ENCODE measurements around the gene CCDC77.
A peak's percentile ranks its signal among the peaks of the same experiment; 100 is the strongest.

Gene CCDC77

GRCh38 chr12:454833-455232 lies 53.4 kb downstream of the CCDC77 start:
- no peak for DNase-seq

- no peak for DNase-seq
Measured at GRCh38 chr12:455821-456220, 54.4 kb downstream of the CCDC77 start.

DNA sequence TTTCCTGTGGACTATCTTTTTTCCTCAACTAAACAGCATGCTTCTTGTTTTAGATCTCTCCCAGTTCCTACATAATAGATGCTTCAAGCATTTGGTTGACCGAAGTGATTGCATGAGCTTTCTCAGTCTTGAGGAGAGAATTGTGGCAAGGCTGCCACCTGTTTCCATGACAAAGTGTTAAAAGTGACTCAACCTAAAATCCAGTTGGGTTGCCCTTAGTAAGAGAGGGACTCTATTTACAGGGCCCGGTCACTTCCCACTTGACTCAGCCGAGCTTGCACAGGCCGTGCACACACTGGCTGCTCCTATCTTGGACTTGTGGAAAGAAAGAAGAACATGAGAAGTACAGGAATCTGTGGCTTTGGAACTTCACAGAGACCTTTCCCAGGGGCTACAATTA lies 56.2 kb downstream of the CCDC77 start:
- no peak for DNase-seq

GRCh38 chr12:459050-459429 lies 57.6 kb downstream of the CCDC77 start:
- no peak for DNase-seq

GRCh38 chr12:459430-460258 lies 58.2 kb downstream of the CCDC77 start, which contains the start of gene B4GALNT3:
B4GALNT3 (plus strand) TSS chr12:459939; CDS start chr12:460377, 438 bp downstream.
- peak; percentile 20 to 49 for DNase-seq

- peak in 1 of 2 experiments; percentile 30 for DNase-seq
Measured at GRCh38 chr12:460261-461230, 59.1 kb downstream of the CCDC77 start.

DNA sequence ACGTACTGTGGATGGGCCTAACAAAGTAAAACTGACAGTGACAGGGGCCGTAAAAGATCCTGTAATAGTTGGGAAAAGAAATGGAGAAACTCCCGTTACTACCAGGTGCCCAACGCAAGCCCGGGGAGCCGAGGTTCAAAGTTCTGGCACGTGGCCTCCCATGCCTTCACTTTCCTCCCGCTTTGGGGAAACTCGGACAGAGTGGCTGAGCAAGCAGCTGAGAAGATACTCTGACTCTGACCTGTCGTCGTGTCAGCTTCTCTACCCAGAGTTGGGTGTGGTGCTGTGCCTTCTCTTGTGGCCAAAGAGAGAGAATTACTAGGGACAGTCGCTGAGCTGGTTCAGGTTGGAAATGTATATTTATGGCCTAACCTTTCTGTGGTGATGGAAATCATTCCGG lies 60.0 kb downstream of the CCDC77 start:
- DNase-seq = no peak

DNA sequence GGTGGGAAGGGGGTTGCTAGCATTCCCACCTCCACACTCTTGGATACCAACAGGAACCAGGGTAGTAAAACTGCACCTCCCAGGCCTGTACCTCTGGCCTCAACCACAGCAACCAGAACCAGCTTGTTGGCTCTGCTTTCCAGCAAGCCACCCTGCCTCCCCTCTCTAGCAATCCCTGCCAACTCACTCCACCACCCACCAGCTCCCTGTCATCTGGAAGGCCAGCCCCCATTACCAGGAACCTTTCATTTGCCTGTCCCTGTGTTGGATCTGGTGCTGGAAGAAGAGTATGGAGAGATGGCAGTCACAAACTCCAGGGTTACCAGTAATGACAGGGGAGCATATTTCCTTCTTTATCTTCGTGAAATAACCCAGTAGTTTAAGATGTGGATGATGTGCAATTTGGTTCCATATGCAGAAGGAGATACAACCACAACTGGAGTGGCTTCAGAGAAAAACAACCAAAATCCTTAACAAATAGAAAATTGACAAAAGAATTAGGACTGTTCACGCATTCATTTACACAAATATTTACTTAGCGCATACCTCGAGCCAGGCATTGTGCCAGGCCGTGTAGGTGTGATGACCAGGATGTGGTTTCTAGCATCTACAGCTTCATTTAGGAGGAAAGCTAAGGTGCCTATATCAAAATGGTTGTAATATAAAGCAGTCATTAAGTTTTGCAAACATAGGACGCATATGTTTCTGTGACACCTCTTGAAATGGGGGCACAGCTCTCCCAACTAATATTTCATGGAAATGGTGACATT lies 61.7 kb downstream of the CCDC77 start:
- no peak for DNase-seq

- DNase-seq = peak in 1 of 2 experiments; percentile 60
Measured at GRCh38 chr12:464484-465267, 63.2 kb downstream of the CCDC77 start.

DNA sequence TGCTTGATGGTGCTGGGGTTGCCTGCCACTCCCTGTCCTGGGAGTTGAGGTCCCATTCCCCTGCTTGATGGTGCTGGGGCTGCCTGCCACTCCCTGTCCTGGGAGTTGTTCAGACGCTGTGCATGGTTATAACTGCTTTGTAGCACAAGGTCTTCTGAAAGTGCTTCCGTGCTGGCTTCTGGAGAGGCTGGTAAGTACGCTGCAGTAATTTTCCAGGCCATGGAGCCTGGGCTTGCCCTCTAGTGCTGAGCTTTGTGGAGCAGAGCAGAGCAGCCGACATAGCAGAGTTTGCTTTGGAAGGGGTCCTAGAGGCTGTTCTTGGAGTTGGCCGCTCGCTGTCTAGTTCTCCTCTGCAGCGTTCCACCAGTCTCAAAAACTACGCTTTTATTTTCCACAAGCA lies 64.6 kb downstream of the CCDC77 start:
- no peak for DNase-seq

- no peak for DNase-seq
Measured at GRCh38 chr12:466762-467161, 65.3 kb downstream of the CCDC77 start.

DNA sequence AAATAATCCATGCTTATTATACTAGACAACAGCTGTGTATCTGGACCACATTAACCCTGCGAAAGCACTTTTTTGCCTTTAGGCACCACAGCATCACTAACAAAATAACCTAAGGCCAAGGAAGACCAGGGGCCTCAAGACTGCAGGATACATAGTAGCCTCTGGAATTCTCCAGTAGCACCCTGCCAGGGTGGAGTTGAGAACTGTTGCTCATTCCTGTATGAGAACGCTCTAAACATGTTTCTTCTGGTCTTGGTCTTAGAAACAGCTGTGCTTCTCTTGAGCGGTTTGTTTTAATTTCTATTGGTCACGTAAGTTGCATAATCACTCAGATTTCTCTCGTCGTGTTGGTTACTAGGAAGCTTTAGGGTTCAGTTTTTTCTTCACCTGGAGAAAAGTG lies 66.1 kb downstream of the CCDC77 start:
- DNase-seq = no peak

- no peak for DNase-seq
Measured at GRCh38 chr12:468671-469389, 67.4 kb downstream of the CCDC77 start.

DNA sequence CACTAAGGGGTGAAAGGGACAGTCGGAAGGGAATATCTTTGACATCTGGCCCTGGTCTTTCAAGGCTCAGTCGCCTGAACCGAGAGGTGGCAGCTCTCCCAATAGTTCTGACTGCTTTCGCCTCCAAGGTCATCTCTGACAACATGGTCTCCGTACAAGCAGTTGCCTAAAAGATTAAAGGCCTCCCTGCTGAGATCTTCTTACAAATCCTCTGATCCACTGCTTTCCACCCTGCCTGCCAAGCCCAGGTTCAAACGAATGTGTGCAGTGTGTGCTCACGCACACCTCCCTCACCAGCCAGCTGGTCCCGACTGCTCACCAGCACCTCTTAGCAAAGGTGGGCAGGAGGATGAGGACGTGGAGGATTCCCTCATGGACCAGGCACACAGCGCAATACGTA lies 68.7 kb downstream of the CCDC77 start:
- DNase-seq = peak; percentile 12 to 63

GRCh38 chr12:473198-473597 lies 71.8 kb downstream of the CCDC77 start:
- DNase-seq = no peak

GRCh38 chr12:473863-474577 lies 72.6 kb downstream of the CCDC77 start:
- no peak for DNase-seq

GRCh38 chr12:475286-475685 lies 73.8 kb downstream of the CCDC77 start:
- DNase-seq = no peak

DNA sequence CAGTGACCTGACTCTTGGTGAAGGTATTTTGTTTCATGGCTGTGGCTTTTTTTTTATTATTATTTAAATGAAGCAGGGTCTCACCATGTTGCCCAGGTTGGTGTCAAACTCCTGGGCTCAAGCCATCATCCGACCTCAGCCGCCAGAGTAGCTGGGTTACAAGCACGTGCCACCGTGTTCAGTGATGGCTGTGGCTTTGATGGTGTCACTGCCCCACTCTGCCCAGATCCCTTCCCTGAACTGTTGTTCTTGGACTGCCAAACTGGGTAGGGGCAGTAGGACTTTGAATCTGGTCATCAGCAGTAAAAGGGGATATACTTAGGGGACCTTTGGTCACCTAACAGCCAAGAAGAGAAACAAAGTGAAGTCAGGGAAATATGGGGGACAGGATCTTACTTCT lies 77.7 kb downstream of the CCDC77 start:
- DNase-seq = no peak

- DNase-seq = no peak
Measured at GRCh38 chr12:480831-481816, 79.7 kb downstream of the CCDC77 start.
